ENCODE measurements around the gene CACNG6. TPM values are rescaled to one million over a fixed set of nuclear protein-coding genes. Genes with fewer than 3 reads are reported as not detected.

Gene CACNG6
- total RNA-seq, 1 donor from 2014 or later, result 0.21 TPM

GRCh38 chr19:54045771-54046170 lies 54.3 kb downstream of the CACNG6 start:
- no peaks in the 10 kb centered on the region for H3K9me3 Mint-ChIP-seq (ENCODE audit: unreplicated experiment)
- H3K4me1 Mint-ChIP-seq (ENCODE audit: unreplicated experiment), result peaks cover 1% of the 10 kb centered on the region
- H3K36me3 Mint-ChIP-seq (ENCODE audit: low read depth, unreplicated experiment), result no peaks in the 10 kb centered on the region
- H3K4me3 Mint-ChIP-seq (ENCODE audit: unreplicated experiment), result no peak overlapping the region
- H3K27me3 Mint-ChIP-seq (ENCODE audit: unreplicated experiment), result no peaks in the 10 kb centered on the region
- no peak for DNase-seq (ENCODE audit: low spot score)
- H3K27ac Mint-ChIP-seq (ENCODE audit: unreplicated experiment), result no peak overlapping the region
- no peak for TF ChIP-seq CTCF (IDR thresholded peaks at IDR 0.05; ENCODE audit: unreplicated experiment)

- no peaks in the 10 kb centered on the region for H3K36me3 Mint-ChIP-seq (ENCODE audit: low read depth, unreplicated experiment)
- DNase-seq (ENCODE audit: low spot score), result no peak
- no peak for TF ChIP-seq CTCF (IDR thresholded peaks at IDR 0.05; ENCODE audit: unreplicated experiment)
- H3K9me3 Mint-ChIP-seq (ENCODE audit: unreplicated experiment), result no peaks in the 10 kb centered on the region
- no peak overlapping the region for H3K27ac Mint-ChIP-seq (ENCODE audit: unreplicated experiment)
- no peak overlapping the region for H3K4me3 Mint-ChIP-seq (ENCODE audit: unreplicated experiment)
- H3K27me3 Mint-ChIP-seq (ENCODE audit: unreplicated experiment), result no peaks in the 10 kb centered on the region
- no peaks in the 10 kb centered on the region for H3K4me1 Mint-ChIP-seq (ENCODE audit: unreplicated experiment)
These were observed 56.2 kb downstream of the CACNG6 start for GRCh38 chr19:54047616-54048015.

Other genes with a start within 250 kb of the CACNG6 start
- 2.1 TPM for gene NLRP12, start 167.3 kb upstream of the CACNG6 start, total RNA-seq (ENCODE audit: unreplicated experiment)
- 123 TPM for gene MYADM, start 123.8 kb upstream of the CACNG6 start, total RNA-seq (ENCODE audit: unreplicated experiment)
- 0.92 TPM for gene PRKCG, start 109.4 kb upstream of the CACNG6 start, total RNA-seq (ENCODE audit: unreplicated experiment)
- gene CACNG7, start 82.4 kb upstream of the CACNG6 start, total RNA-seq (ENCODE audit: unreplicated experiment), result 0.51 TPM
- 12.9 TPM for gene CACNG8, start 28.7 kb upstream of the CACNG6 start, total RNA-seq (ENCODE audit: unreplicated experiment)
- 2.2 TPM for gene VSTM1, start 72.3 kb downstream of the CACNG6 start, total RNA-seq (ENCODE audit: unreplicated experiment)
- gene TARM1, start 89.7 kb downstream of the CACNG6 start, total RNA-seq (ENCODE audit: unreplicated experiment), result not detected
- 0.21 TPM for gene OSCAR, start 109.2 kb downstream of the CACNG6 start, total RNA-seq (ENCODE audit: unreplicated experiment)
- 126 TPM for gene NDUFA3, start 111.2 kb downstream of the CACNG6 start, total RNA-seq (ENCODE audit: unreplicated experiment)
- 24.8 TPM for gene TFPT, start 124.0 kb downstream of the CACNG6 start, total RNA-seq (ENCODE audit: unreplicated experiment)
- 71.7 TPM for gene PRPF31, start 124.1 kb downstream of the CACNG6 start, total RNA-seq (ENCODE audit: unreplicated experiment)
- 62.2 TPM for gene CNOT3, start 146.1 kb downstream of the CACNG6 start, total RNA-seq (ENCODE audit: unreplicated experiment)
- gene LENG1, start 168.1 kb downstream of the CACNG6 start, total RNA-seq (ENCODE audit: unreplicated experiment), result 3.4 TPM
- gene TMC4, start 181.5 kb downstream of the CACNG6 start, total RNA-seq (ENCODE audit: unreplicated experiment), result 2.6 TPM
- gene MBOAT7, start 197.9 kb downstream of the CACNG6 start, total RNA-seq (ENCODE audit: unreplicated experiment), result 203 TPM
- gene TSEN34, start 199.7 kb downstream of the CACNG6 start, total RNA-seq (ENCODE audit: unreplicated experiment), result 27.8 TPM
- gene RPS9, start 209.2 kb downstream of the CACNG6 start, total RNA-seq (ENCODE audit: unreplicated experiment), result 1,195 TPM
- not detected for gene LILRB3, start 231.4 kb downstream of the CACNG6 start, total RNA-seq (ENCODE audit: unreplicated experiment)

All from endothelial cell (in vitro differentiated cells).